ENCODE measurements around the gene SOHLH2.

The SOHLH2 gene

GRCh38 chr13:36175621-36176020 is 38.7 kb downstream of the SOHLH2 start:
- DNase-seq: no peak

- DNase-seq: no peak
Observed at GRCh38 chr13:36174923-36175322, 39.4 kb downstream of the SOHLH2 start.

GRCh38 chr13:36173571-36174322 is 40.6 kb downstream of the SOHLH2 start:
- no peak for DNase-seq

- DNase-seq: no peak
Observed at GRCh38 chr13:36166046-36166445, 48.3 kb downstream of the SOHLH2 start.

- DNase-seq: no peak
Observed at GRCh38 chr13:36163809-36164308, 50.5 kb downstream of the SOHLH2 start.

GRCh38 chr13:36163286-36163685 is 51.1 kb downstream of the SOHLH2 start:
- no peak for DNase-seq

- no peak for DNase-seq
Observed at GRCh38 chr13:36160297-36160696, 54.1 kb downstream of the SOHLH2 start.

GRCh38 chr13:36158611-36159010 is 55.7 kb downstream of the SOHLH2 start:
- DNase-seq: no peak

- no peak for DNase-seq
Observed at GRCh38 chr13:36157480-36157879, 56.9 kb downstream of the SOHLH2 start.

GRCh38 chr13:36154567-36155291 is 59.6 kb downstream of the SOHLH2 start:
- DNase-seq: no peak

- DNase-seq: no peak
Observed at GRCh38 chr13:36151591-36151990, 62.8 kb downstream of the SOHLH2 start.

GRCh38 chr13:36148446-36148845 is 65.9 kb downstream of the SOHLH2 start:
- no peak for DNase-seq

GRCh38 chr13:36147330-36147729 is 67.0 kb downstream of the SOHLH2 start:
- DNase-seq: no peak

GRCh38 chr13:36146511-36147269 is 67.7 kb downstream of the SOHLH2 start:
- no peak for DNase-seq

GRCh38 chr13:36143738-36144137 is 70.6 kb downstream of the SOHLH2 start:
- no peak for DNase-seq

- no peak for DNase-seq
Observed at GRCh38 chr13:36142735-36143134, 71.6 kb downstream of the SOHLH2 start.

- DNase-seq: no peak
Observed at GRCh38 chr13:36135876-36136275, 78.5 kb downstream of the SOHLH2 start.

GRCh38 chr13:36134632-36135031 is 79.7 kb downstream of the SOHLH2 start:
- no peak for DNase-seq

- DNase-seq: no peak
Observed at GRCh38 chr13:36133950-36134626, 80.3 kb downstream of the SOHLH2 start.

GRCh38 chr13:36132376-36132775 is 82.0 kb downstream of the SOHLH2 start:
- DNase-seq: no peak

- DNase-seq: no peak
Observed at GRCh38 chr13:36131931-36132297, 82.4 kb downstream of the SOHLH2 start.

GRCh38 chr13:36131222-36131930 is 83.0 kb downstream of the SOHLH2 start, which contains the start of gene DCLK1:
Gene DCLK1 (minus strand): TSS chr13:36131382.
- DNase-seq: no peak
